ENCODE measurements around the gene FAM193A.
"Not testable (repeated sequence)": the region's sequence is repeated elsewhere in the genome, so short reads cannot be mapped to it uniquely, and the experiment has no call there.

DNA sequence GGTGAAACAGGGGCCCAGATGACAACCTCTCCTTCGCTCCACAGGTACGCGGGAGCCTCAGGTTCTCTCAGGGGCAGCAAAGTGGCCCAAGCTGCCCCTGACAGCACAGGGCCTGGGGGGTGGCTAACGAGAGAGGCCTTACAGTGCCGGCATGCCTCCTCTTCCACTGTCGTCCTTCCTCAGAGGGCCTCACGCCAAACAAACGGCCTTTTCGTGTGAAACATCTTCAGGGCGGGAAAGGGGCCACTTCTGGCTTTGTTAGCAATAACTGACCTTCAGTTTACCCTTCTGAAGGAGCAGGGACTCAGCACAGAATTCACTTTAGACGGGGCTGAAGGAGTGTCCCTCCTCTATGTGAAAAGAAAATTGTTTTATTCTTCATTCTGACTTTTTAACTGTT, 21.5 kb upstream of the FAM193A start:
- not testable (repeated sequence) for TF ChIP-seq POLR2A, CTCF (IDR thresholded peaks at IDR 0.05)
